Measurements from ENCODE around the gene ESRRB.

Gene ESRRB

GRCh38 chr14:76498463-76498935 is 122.6 kb downstream of the ESRRB start:
- no peak for TF ChIP-seq CTCF (conservative IDR thresholded peaks at IDR 0.05)
- no peak overlapping the region for H3K27ac ChIP-seq

- no peak for TF ChIP-seq CTCF (conservative IDR thresholded peaks at IDR 0.05)
- H3K27ac ChIP-seq: no peak overlapping the region
These were observed 123.0 kb downstream of the ESRRB start for GRCh38 chr14:76498976-76499375.

- TF ChIP-seq CTCF (conservative IDR thresholded peaks at IDR 0.05): no peak
- H3K27ac ChIP-seq: no peak overlapping the region
These were observed 123.5 kb downstream of the ESRRB start for GRCh38 chr14:76499399-76499798.

GRCh38 chr14:76500011-76500410 is 124.1 kb downstream of the ESRRB start:
- no peak overlapping the region for H3K27ac ChIP-seq
- no peak for TF ChIP-seq CTCF (conservative IDR thresholded peaks at IDR 0.05)

GRCh38 chr14:76500480-76500879 is 124.5 kb downstream of the ESRRB start:
- TF ChIP-seq CTCF (conservative IDR thresholded peaks at IDR 0.05): no peak
- no peak overlapping the region for H3K27ac ChIP-seq

- no peak overlapping the region for H3K27ac ChIP-seq
- TF ChIP-seq CTCF (conservative IDR thresholded peaks at IDR 0.05): no peak
These were observed 125.3 kb downstream of the ESRRB start for GRCh38 chr14:76501156-76501720.

- TF ChIP-seq CTCF (conservative IDR thresholded peaks at IDR 0.05): no peak
- H3K27ac ChIP-seq: no peak overlapping the region
These were observed 126.3 kb downstream of the ESRRB start for GRCh38 chr14:76502219-76502618.

Measured in VCaP (cell line).